Erythroblast (primary cell): ENCODE data around the gene PROX2.

Experiments used
- GATA1 ChIP-seq: IDR thresholded peaks from 2 replicates; pipeline ENCODE4 v1.6.1; 2011; ENCODE audit warnings: low read depth, mild to moderate bottlenecking, control low read depth, low read length, moderate library complexity
- POLR2A ChIP-seq: IDR thresholded peaks from 2 replicates; pipeline ENCODE4 v1.6.1; 2011; ENCODE audit warnings: mild to moderate bottlenecking, low read length

DNA sequence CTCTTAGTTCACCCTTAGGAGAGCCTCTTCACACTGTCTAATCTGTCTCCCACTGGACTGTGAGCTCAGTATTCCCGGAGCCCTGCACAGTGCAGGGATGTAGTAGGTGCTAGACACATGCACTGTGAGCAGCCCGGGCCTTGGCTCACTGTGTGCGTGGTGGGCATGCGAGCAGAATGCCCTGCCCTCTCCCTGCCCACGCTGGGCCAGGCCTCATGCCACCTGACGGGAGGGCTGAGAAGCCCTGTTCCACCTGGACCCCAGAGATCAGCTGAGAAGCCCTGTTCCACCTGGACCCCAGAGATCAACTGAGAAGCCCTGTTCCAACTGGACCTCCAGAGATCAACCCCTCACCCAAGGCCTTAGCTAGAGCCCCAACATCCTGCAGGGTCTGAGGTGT is 36.2 kb upstream of the PROX2 start:
- no peak for TF ChIP-seq POLR2A
- no peak for TF ChIP-seq GATA1
